Loucy (cell line): Measurements from ENCODE around the gene GCAT.
A peak's percentile ranks its signal among the peaks of the same experiment; 100 is the strongest.

ENCODE experiments used
- H2AFZ ChIP-seq: fragments of 200-600 bp; sonication (generic); 2 replicates; pipeline ENCODE4 v1.6.0; 2016; ENCODE audit warnings: antibody characterized with exemption, mild to moderate bottlenecking, low read length, moderate library complexity
- H3F3A ChIP-seq: fragments of 200-600 bp; 2 replicates; pipeline ENCODE4 v1.6.0; 2016; ENCODE audit warnings: antibody characterized with exemption, low read depth, mild to moderate bottlenecking
- H3K27me3 ChIP-seq: fragments of 200-600 bp; sonication (generic); 2 replicates; pipeline ENCODE4 v1.6.1; 2014; ENCODE audit warnings: low read length, mild to moderate bottlenecking; ENCODE audit not compliant: insufficient read depth, poor library complexity, severe bottlenecking
- H3K36me3 ChIP-seq: fragments of 200-600 bp; sonication (generic); 2 replicates; pipeline ENCODE4 v1.6.1; 2016; ENCODE audit warnings: low read length; ENCODE audit not compliant: insufficient read depth
- H3K4me1 ChIP-seq: fragments of 200-600 bp; sonication (generic); 2 replicates; pipeline ENCODE4 v1.5.1; 2014; ENCODE audit warnings: low read length, mild to moderate bottlenecking; ENCODE audit not compliant: insufficient read depth, poor library complexity, severe bottlenecking
- H3K4me2 ChIP-seq: fragments of 200-600 bp; sonication (generic); 2 replicates; pipeline ENCODE4 v1.6.0; 2014; ENCODE audit warnings: antibody characterized with exemption, low read length, low read depth, mild to moderate bottlenecking; ENCODE audit not compliant: poor library complexity, severe bottlenecking
- H3K4me3 ChIP-seq: fragments of 200-600 bp; sonication (generic); 2 replicates; pipeline ENCODE4 v1.5.1; 2014; ENCODE audit warnings: low read length, mild to moderate bottlenecking, mixed read lengths; ENCODE audit not compliant: poor library complexity, severe bottlenecking
- H3K79me2 ChIP-seq: fragments of 200-600 bp; sonication (generic); 2 replicates; pipeline ENCODE4 v1.6.1; 2014; ENCODE audit warnings: low read length; ENCODE audit not compliant: insufficient read depth
- H3K9ac ChIP-seq: fragments of 200-600 bp; sonication (generic); 2 replicates; pipeline ENCODE4 v1.6.0; 2014; ENCODE audit warnings: mild to moderate bottlenecking, low read depth, low read length, moderate library complexity; ENCODE audit not compliant: poor library complexity, severe bottlenecking
- H3K9me2 ChIP-seq: fragments of 200-600 bp; sonication (generic); replicated peaks from 2 replicates; pipeline ENCODE4 v1.6.1; 2016; ENCODE audit warnings: low read depth, low read length, mixed read lengths
- H3K9me3 ChIP-seq: fragments of 200-600 bp; sonication (generic); 2 replicates; pipeline ENCODE4 v1.6.1; 2014; ENCODE audit warnings: mild to moderate bottlenecking, antibody characterized with exemption, low read length, low read depth; ENCODE audit not compliant: insufficient read depth
- H4K20me1 ChIP-seq: fragments of 200-600 bp; sonication (generic); 2 replicates; pipeline ENCODE4 v1.6.0; 2014; ENCODE audit warnings: antibody characterized with exemption, low read length, mild to moderate bottlenecking; ENCODE audit not compliant: insufficient read depth, poor library complexity, severe bottlenecking
- CTCF ChIP-seq: fragments of 200-600 bp; sonication (generic); conservative IDR thresholded peaks from 2 replicates; pipeline ENCODE4 v1.5.1; 2014; ENCODE audit warnings: mild to moderate bottlenecking, antibody characterized with exemption, low read length
- EZH2phosphoT487 ChIP-seq: fragments of 200-600 bp; IDR thresholded peaks from 2 replicates; pipeline ENCODE4 v1.6.1; 2018; ENCODE audit warnings: antibody characterized with exemption, mild to moderate bottlenecking, moderate library complexity, borderline replicate concordance

Gene GCAT

DNA sequence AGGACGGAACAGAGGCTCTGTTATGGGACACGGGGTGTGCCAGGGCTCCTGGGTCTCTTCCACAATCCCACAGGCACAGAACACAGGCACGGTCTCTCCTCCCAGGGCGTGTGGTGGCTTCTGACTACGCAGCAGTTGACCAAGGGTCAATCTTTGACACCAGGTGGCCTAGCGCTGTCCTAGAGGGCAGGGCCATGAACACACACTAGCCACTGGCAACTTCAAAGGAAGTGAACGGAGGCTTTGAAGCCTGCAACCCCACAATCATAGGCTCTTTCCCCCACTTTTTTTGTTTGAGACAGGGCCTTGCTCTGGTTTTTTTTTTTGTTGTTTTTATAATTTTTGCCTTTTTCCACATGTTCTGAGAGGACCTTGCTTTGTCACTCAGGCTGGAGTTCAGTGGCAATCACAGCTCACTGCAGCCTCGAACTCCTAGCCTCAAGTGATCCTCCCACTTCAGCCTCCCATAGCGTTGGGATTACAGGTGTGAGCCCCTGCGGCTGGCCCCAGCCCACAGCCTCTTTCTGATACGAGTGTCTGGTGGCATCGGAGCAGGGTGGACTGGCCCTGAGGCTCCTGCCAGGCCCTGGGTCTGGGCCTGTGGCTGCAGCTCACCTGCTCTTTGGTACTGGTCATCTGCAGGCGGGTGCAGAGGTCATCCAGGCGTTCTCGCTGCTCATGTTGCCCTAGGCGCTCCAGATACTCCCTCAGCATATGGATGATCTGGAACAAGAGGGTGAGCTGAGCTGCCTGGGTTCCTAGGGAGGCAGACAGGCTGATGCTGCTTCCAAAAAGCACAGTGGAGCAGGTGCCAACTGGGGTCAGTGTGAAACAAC, 24.5 kb downstream of the GCAT start:
- Histone ChIP-seq H3K36me3 (peaks cover 48% of the 10 kb centered on the region; the same call in 1 of the 2 replicates), H3K9me3 (no peaks in the 10 kb centered on the region), H3K4me1 (no peaks in the 10 kb centered on the region), H3F3A (no peaks in the 10 kb centered on the region), H3K4me2 (no peak overlapping the region), H4K20me1 (no peaks in the 10 kb centered on the region), H3K9me2 (no peaks in the 10 kb centered on the region), H3K79me2 (no peaks in the 10 kb centered on the region), H2AFZ (no peak overlapping the region), H3K27me3 (no peaks in the 10 kb centered on the region), H3K4me3 (no peak overlapping the region), H3K9ac (no peak overlapping the region)
- no peak for TF ChIP-seq CTCF

DNA sequence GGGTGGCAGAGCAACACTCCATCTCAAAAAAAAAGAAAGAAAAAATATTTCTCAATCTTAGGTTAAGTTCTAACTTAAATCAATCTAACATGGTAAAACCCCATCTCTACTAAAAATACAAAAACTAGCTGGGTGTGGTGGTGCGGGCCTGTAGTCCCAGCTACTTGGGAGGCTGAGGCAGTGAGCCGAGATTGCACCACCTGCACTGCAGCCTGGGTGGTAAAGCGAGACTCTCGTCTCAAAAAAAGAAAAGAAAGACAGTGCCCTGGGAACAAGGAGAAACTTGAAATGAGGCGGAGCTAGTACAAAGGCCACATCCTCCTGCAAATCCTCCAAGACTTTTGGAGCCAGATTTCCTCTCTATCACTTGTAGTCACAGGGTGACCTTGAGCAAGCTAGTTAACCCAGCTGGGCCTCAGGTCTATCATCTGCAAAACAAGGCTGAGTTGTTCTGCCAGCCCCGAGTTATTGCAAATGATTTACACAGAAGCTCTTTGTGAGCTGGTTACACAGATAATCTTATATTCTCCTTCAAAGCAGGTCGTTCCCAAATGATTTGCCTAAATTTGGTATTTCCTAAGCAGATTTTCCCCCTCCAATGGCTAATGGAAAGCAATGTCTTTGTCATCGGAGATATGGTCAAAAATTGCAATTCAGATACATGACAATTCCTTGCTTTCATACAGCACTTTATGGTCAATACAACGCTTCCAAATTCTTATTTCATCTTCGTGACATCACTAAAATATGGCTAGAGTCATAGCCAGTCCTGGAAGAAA, 34.5 kb downstream of the GCAT start:
- TF ChIP-seq CTCF = no peak
- no peak for TF ChIP-seq EZH2phosphoT487
- no peaks in the 10 kb centered on the region for H3K9me2 ChIP-seq
- no peaks in the 10 kb centered on the region for H3K27me3 ChIP-seq
- H3K9me3 ChIP-seq = no peaks in the 10 kb centered on the region
- peaks cover 6% of the 10 kb centered on the region for H3F3A ChIP-seq
- peaks cover 27% of the 10 kb centered on the region for H3K79me2 ChIP-seq
- no peak overlapping the region for H3K9ac ChIP-seq
- H3K4me3 ChIP-seq = peak overlapping the region; percentile 95
- H3K4me1 ChIP-seq = peaks cover 11% of the 10 kb centered on the region
- H2AFZ ChIP-seq = no peak overlapping the region
- peaks cover 12% of the 10 kb centered on the region for H4K20me1 ChIP-seq
- peaks cover 11% of the 10 kb centered on the region; the same call in 1 of the 2 replicates for H3K36me3 ChIP-seq
- peak overlapping the region; percentile 78 for H3K4me2 ChIP-seq

DNA sequence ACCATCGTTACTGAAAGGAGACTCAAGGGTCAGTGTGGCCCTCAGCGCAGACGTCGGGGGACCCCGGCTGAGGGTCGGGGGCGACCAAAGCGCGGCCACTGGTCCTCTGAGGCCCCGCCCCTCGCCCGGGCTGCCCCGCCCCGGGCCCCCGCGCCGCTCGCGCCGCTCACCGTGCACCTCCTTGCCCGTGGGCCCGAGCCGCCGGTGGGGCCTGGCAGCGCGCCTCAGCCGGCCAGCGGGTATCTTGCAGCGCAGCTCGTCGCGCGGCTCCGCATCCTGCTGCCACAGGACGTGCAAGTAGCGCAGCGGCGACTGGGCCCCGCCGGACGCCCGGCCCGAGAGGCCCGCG, 36.0 kb downstream of the GCAT start:
- Histone ChIP-seq H3K4me3 (peak overlapping the region; percentile 95), H3K9ac (peak overlapping the region; percentile 78), H3K36me3 (peaks cover 5% of the 10 kb centered on the region; the same call in 1 of the 2 replicates), H3K4me2 (peak overlapping the region; percentile 78), H2AFZ (peak overlapping the region; percentile 85), H3K79me2 (peaks cover 40% of the 10 kb centered on the region), H4K20me1 (peaks cover 15% of the 10 kb centered on the region), H3K9me2 (no peaks in the 10 kb centered on the region), H3F3A (peaks cover 6% of the 10 kb centered on the region), H3K9me3 (no peaks in the 10 kb centered on the region), H3K27me3 (no peaks in the 10 kb centered on the region), H3K4me1 (peaks cover 21% of the 10 kb centered on the region)
- TF ChIP-seq CTCF = no peak
- TF ChIP-seq EZH2phosphoT487 = no peak
